GM23248 (cell line): Measurements from ENCODE around the gene PHACTR3.

ENCODE experiments used
- EZH2 ChIP-seq: fragments of 200-600 bp; sonication (generic); IDR thresholded peaks from 2 replicates; pipeline ENCODE4 v1.6.1; 2018; ENCODE audit warnings: antibody characterized with exemption, mild to moderate bottlenecking; ENCODE audit not compliant: insufficient read depth, poor library complexity, severe bottlenecking
- EZH2phosphoT487 ChIP-seq: fragments of 200-600 bp; sonication (generic); IDR thresholded peaks from 2 replicates; pipeline ENCODE4 v1.6.1; 2018; ENCODE audit warnings: antibody characterized with exemption, moderate library complexity, mild to moderate bottlenecking, low read depth; ENCODE audit not compliant: insufficient read depth

DNA sequence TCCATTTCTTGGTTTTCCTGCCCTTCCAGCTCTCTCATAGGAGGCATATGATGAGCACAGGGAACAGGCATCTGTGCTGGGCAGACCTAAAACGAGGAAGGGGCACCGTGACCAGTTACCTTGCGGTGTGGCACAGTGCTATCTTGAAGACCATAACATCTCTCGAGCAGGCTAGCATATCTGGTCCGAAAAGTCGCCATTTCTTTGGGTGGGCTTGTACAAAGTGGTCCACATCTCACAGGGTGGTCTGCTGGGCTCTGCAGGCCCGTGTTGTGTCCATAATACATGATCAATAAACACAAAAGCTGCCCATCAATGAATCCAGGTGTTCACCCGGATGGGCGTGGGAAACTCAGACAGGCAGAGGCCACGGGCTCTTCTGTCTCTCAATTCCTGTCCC is 115.7 kb downstream of the PHACTR3 start:
- no peak for TF ChIP-seq EZH2
- TF ChIP-seq EZH2phosphoT487, result no peak
